GM12801 (cell line): ENCODE results near the gene GPS2.

Experiments
- TF ChIP-seq, protein P1 (sequence below): IDR thresholded peaks from one replicate; pipeline ENCODE4 v1.5.1; 2011; ENCODE audit warnings: control low read depth; ENCODE audit not compliant: insufficient read length; ENCODE audit errors: extremely low read depth

The GPS2 gene

DNA sequence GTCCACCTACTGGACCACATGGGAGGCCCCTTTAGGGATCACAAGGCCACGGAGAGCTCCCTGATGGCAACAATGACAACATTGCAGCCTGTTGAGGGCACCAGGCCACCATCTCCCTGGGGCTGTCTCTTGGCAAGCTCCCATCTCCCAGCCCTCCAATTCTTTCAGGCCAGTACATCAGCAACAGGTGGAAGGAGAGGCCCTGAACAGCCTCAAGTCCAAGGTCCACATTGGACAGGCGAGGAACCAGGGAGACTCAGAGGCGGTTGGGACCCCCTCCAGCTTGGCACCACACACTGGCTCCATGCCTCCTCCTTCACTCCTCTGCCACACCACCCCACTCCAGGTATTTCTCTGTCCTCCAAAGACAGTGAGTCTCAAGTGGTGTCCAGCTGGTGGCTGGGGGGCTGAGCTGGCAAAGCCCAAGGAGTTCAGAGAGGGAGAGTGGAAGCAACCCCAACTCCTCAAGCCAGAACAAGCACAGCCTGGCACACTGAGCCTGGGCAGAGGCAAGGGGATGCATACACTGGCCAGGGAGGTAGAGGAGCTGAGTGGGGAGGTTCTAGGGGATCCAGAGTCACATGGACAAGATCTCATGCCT is 19.9 kb upstream of the GPS2 start:
- TF ChIP-seq, protein P1, sequence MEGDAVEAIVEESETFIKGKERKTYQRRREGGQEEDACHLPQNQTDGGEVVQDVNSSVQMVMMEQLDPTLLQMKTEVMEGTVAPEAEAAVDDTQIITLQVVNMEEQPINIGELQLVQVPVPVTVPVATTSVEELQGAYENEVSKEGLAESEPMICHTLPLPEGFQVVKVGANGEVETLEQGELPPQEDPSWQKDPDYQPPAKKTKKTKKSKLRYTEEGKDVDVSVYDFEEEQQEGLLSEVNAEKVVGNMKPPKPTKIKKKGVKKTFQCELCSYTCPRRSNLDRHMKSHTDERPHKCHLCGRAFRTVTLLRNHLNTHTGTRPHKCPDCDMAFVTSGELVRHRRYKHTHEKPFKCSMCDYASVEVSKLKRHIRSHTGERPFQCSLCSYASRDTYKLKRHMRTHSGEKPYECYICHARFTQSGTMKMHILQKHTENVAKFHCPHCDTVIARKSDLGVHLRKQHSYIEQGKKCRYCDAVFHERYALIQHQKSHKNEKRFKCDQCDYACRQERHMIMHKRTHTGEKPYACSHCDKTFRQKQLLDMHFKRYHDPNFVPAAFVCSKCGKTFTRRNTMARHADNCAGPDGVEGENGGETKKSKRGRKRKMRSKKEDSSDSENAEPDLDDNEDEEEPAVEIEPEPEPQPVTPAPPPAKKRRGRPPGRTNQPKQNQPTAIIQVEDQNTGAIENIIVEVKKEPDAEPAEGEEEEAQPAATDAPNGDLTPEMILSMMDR = no peak

DNA sequence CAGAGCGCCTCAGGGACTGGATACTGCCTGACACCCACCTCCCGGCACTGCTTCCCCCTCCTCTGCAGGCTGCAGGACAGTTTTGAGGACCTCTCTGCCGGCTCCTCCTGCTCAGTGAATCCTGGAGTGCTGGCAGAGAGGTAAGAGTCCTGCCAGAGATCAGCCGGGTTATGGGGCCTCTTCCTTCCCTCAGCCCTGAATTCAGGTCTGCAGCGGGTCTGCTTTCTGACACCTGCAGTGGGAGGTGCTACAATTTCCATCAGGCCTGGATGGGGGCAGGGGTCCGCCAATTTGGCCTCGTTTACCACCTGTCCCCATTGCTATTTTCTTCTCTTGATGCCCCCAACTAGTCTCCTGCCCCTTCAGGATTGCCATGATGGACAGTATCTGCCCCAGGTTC is 17.0 kb upstream of the GPS2 start:
- TF ChIP-seq, protein P1 = no peak

- TF ChIP-seq, protein P1 = no peak
Measured at GRCh38 chr17:7330638-7331015, 15.5 kb upstream of the GPS2 start.

DNA sequence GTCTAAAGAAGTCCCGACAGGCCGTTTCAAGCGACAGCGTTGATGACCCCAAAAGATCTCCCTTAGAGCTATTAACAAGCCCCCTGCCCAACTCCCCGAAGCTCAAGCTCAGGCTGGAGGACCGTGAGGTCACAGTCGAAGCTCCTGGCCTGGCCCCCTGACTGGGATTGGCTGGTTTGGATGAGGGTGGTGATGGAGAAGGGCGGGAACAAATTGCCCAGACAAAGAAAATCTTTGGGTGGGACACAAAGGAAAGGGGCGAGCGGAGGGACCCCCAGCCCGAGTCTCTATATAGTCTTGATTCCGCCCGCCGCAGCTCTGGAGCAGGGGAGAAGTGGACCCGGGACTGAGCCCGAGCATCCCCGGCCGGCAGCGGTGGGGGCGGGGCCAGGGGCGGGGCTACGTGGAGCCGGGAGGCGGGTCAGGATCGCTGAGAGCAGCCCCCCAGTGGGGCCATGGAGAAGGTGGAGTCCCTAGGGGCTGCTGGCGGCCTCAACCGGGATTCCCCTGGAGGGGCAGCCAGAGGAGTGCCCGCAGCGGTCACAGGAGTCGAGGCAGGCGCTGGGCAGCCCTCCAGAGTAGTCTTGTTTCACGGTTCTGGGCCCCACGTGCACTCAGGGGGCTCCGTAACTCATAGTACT is 15.0 kb upstream of the GPS2 start:
- TF ChIP-seq, protein P1 = no peak

DNA sequence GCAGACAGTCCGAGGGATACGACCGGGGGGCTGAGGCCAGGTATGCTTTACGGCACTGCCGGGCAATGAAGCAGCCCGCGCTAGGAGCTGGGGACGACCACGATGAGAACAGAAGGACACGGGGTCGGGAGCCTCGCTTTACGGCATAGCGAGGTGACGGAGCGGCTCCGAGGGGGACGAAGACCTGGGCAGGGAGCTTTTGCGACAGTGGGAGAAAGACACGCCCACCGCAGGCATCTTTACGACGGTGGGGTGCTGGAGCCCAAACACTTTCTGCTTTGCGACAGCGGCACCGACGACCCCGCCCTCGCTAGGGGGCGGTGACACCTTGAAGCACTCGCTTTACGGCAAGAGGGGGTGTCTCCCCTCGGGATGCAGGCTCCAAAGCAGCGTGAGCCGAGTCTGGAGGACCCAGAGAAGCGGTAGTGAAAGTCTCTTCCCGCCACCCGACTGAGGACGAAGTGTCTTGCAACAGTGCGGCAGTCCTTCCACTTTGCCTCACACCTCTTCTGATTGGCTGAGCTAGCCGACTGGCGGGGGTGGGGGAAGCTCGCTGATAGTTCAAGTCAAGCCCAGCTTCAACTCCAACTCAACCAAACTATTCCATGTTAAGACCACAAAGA is 14.3 kb upstream of the GPS2 start:
- TF ChIP-seq, protein P1 = no peak

DNA sequence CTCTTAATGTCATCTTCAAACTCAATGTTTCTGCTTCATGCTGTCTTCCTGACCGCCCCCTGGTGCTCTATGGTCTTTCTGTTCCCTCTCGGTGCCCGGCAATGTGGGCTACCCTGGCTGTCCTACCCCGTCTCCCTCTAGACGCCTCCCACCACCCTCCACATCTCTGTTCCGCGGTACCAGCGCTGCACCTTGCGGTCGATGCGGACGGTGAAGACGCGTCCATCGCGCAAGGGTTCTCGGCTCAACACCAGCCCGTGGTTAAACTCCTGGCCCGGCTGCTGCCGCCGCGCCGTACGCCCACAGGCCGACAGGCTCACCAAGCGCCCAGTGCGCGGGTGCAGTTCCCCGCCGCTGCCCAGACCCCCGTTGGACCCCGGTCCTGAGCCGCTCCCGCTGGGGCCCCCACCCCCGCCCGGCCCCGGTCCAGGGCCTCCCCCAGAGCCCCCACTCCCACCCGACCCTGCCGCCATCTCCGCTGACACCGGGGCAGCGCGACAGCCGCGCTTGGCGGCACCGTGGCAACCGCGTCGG is 13.7 kb upstream of the GPS2 start, which contains the start of gene NEURL4:
TSS of gene NEURL4 (minus strand) at position 496 of the 534 bp plus-strand sequence. CDS start at position 473, 23 bp downstream.
- TF ChIP-seq, protein P1 = no peak

DNA sequence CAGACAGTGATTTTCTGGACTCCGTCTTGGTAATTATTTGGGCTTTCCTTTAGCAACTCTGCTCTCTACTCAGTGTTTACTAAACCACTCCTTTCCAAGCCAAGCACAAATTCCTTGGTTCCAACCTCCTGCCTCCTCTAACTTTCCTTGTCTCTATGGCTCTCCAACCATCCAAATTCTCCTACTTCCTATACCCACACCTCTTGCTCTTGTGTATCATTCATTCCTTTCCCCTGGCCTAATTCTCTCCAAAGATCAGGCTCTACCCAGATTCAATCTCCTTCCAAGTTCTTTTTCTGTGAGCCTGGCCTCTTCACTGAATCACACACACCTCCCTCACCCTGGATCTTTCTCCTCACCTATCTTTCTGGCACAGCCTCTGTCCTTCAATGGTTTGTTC is 12.8 kb upstream of the GPS2 start:
- TF ChIP-seq, protein P1 = no peak
